Measurements from ENCODE around the gene CDH13.

The CDH13 gene

GRCh38 chr16:83717308-83717707, 1090.5 kb downstream of the CDH13 start:
- Histone ChIP-seq H3K4me1 (ENCODE audit: low read length) (no peaks in the 10 kb centered on the region), H2AFZ (ENCODE audit: low read depth, low read length) (no peak overlapping the region), H3K27me3 (ENCODE audit: low read depth, low read length) (peaks cover 13% of the 10 kb centered on the region; the same call in 1 of the 2 replicates), H3K27ac (ENCODE audit: low read length) (no peak overlapping the region), H3K4me3 (ENCODE audit: low read length) (no peak overlapping the region), H3K9ac (ENCODE audit: low read length) (no peak overlapping the region), H3K9me3 (ENCODE audit: insufficient read depth, low read length) (no peaks in the 10 kb centered on the region), H3K4me2 (ENCODE audit: low read length) (no peak overlapping the region), H3K36me3 (replicated peaks; ENCODE audit: low read depth, low read length) (no peaks in the 10 kb centered on the region), H3K79me2 (ENCODE audit: low read length) (no peaks in the 10 kb centered on the region), H4K20me1 (ENCODE audit: insufficient read depth, low read length) (no peaks in the 10 kb centered on the region)
- TF ChIP-seq CTCF (IDR thresholded peaks at IDR 0.05; ENCODE audit: low read depth, low read length) (no peak), EZH2phosphoT487 (IDR thresholded peaks at IDR 0.05; ENCODE audit: low read depth) (no peak)

DNA sequence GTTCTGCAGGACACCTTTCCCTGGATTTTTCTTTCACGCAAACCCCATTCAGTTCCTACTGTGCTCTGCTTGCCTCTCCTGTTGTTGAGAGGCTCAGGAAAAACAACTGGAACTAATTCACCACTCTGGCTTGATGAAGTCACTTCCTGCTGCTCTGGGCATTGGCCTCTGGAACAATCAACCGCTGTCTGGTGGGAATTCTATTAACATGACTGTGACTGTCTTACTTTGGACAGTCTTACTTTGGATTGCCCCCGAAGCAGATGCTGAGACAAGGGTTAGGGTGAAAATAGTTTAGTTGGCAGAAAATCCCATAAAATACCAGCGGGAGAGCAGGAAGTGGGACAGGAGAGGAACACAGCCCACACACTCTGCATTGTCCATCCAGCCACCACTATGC, 1091.0 kb downstream of the CDH13 start:
- no peak for TF ChIP-seq EZH2phosphoT487 (IDR thresholded peaks at IDR 0.05; ENCODE audit: low read depth)
- no peak for TF ChIP-seq CTCF (IDR thresholded peaks at IDR 0.05; ENCODE audit: low read depth, low read length)
- Histone ChIP-seq H4K20me1 (ENCODE audit: insufficient read depth, low read length) (no peaks in the 10 kb centered on the region), H3K36me3 (replicated peaks; ENCODE audit: low read depth, low read length) (no peaks in the 10 kb centered on the region), H2AFZ (ENCODE audit: low read depth, low read length) (no peak overlapping the region), H3K4me3 (ENCODE audit: low read length) (no peak overlapping the region), H3K9me3 (ENCODE audit: insufficient read depth, low read length) (no peaks in the 10 kb centered on the region), H3K9ac (ENCODE audit: low read length) (no peak overlapping the region), H3K27ac (ENCODE audit: low read length) (no peak overlapping the region), H3K79me2 (ENCODE audit: low read length) (no peaks in the 10 kb centered on the region), H3K4me1 (ENCODE audit: low read length) (no peaks in the 10 kb centered on the region), H3K27me3 (ENCODE audit: low read depth, low read length) (peaks cover 13% of the 10 kb centered on the region; the same call in 1 of the 2 replicates), H3K4me2 (ENCODE audit: low read length) (no peak overlapping the region)

DNA sequence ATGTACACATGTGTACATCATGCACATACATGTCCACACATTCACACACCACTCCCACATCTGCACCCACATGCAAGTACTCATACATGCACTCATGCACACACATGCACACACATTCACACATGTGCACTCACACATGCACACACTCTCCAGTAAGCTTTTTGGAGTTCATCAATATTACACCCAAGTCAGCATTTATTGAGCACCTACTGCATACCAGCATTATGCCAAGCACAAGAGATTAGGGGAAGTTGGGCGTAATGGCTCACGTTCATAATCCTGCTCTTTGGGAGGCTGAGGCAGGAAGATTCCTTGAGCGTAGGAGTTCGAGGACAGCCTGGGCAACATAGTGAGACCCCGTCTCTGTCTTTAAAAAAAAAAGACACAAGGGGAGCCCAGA, 1093.4 kb downstream of the CDH13 start:
- TF ChIP-seq CTCF (IDR thresholded peaks at IDR 0.05; ENCODE audit: low read depth, low read length) (no peak), EZH2phosphoT487 (IDR thresholded peaks at IDR 0.05; ENCODE audit: low read depth) (no peak)
- no peaks in the 10 kb centered on the region for H3K9me3 ChIP-seq (ENCODE audit: insufficient read depth, low read length)
- H4K20me1 ChIP-seq (ENCODE audit: insufficient read depth, low read length): no peaks in the 10 kb centered on the region
- H3K27me3 ChIP-seq (ENCODE audit: low read depth, low read length): peaks cover 2% of the 10 kb centered on the region; the same call in 1 of the 2 replicates
- no peaks in the 10 kb centered on the region for H3K79me2 ChIP-seq (ENCODE audit: low read length)
- no peak overlapping the region for H3K9ac ChIP-seq (ENCODE audit: low read length)
- H3K27ac ChIP-seq (ENCODE audit: low read length): no peak overlapping the region
- no peaks in the 10 kb centered on the region for H3K4me1 ChIP-seq (ENCODE audit: low read length)
- no peaks in the 10 kb centered on the region for H3K36me3 ChIP-seq (replicated peaks; ENCODE audit: low read depth, low read length)
- H2AFZ ChIP-seq (ENCODE audit: low read depth, low read length): no peak overlapping the region
- no peak overlapping the region for H3K4me2 ChIP-seq (ENCODE audit: low read length)
- H3K4me3 ChIP-seq (ENCODE audit: low read length): no peak overlapping the region

DNA sequence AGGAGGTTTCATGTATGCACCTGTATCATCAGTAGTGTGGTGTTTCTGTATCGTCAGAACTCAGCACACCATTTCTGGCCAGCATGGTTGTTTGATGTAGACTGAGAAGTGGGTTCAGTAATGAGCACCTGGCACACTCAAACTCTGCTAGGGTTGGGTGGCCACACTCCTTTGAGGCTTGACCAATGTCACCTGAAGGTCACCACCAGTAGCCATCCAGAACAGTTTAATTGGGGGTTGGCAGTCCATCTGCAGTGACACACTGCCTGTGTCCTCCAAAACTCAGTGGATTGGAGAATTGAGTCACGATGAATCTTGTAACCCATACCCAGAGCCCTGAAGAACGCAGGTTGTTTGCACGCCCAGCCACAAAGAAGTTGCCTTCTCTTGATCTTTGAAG, 1094.2 kb downstream of the CDH13 start:
- H4K20me1 ChIP-seq (ENCODE audit: insufficient read depth, low read length): no peaks in the 10 kb centered on the region
- H3K9me3 ChIP-seq (ENCODE audit: insufficient read depth, low read length): no peaks in the 10 kb centered on the region
- no peaks in the 10 kb centered on the region; the same call in 1 of the 2 replicates for H3K27me3 ChIP-seq (ENCODE audit: low read depth, low read length)
- H3K9ac ChIP-seq (ENCODE audit: low read length): no peak overlapping the region
- H3K4me1 ChIP-seq (ENCODE audit: low read length): no peaks in the 10 kb centered on the region
- no peak overlapping the region for H2AFZ ChIP-seq (ENCODE audit: low read depth, low read length)
- H3K79me2 ChIP-seq (ENCODE audit: low read length): no peaks in the 10 kb centered on the region
- TF ChIP-seq CTCF (IDR thresholded peaks at IDR 0.05; ENCODE audit: low read depth, low read length): no peak
- TF ChIP-seq EZH2phosphoT487 (IDR thresholded peaks at IDR 0.05; ENCODE audit: low read depth): no peak
- no peak overlapping the region for H3K4me2 ChIP-seq (ENCODE audit: low read length)
- no peak overlapping the region for H3K27ac ChIP-seq (ENCODE audit: low read length)
- H3K4me3 ChIP-seq (ENCODE audit: low read length): no peak overlapping the region
- no peaks in the 10 kb centered on the region for H3K36me3 ChIP-seq (replicated peaks; ENCODE audit: low read depth, low read length)

Data from OCI-LY3 (cell line).